Measurements from ENCODE around the gene PGM1.

Gene PGM1

DNA sequence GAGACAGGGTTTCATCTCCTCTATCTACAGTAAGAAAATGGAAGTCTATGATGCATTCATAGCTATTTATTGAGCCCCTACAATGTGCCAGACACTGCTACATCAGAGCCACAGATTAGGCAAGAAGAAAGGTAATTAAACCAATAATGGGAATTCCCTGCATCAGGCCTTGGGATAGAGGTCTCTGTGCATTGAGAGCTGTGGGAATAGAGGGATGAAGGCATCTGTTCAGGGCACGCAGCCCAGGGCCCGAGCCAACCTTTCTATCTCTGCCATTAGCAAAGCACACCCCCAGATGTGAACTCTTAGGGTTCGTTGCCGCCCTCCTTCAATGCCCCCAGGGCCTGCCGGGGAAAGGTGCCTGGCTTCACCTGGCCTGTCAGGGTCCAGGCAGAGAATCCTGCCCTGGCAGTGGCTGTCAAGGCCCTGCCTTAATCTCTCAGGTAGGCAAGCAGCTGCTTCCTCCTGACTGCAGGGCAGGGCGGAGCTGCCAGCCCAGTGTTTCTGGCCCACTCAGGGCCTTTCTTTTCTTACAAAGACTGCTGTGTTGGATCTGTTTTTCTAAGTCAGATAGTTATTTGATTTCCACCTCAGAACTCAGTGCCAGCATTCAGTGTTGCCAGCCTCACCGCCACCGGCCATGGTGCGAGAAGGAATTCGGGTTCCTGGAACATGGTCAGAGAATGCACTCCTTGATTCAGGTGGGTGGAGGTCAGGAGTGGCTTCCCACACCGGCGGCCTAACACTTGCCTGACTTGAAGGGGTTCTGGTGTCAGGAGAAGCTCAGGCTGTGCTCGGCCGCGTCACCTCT, 76.1 kb downstream of the PGM1 start:
- no peak for DNase-seq

DNA sequence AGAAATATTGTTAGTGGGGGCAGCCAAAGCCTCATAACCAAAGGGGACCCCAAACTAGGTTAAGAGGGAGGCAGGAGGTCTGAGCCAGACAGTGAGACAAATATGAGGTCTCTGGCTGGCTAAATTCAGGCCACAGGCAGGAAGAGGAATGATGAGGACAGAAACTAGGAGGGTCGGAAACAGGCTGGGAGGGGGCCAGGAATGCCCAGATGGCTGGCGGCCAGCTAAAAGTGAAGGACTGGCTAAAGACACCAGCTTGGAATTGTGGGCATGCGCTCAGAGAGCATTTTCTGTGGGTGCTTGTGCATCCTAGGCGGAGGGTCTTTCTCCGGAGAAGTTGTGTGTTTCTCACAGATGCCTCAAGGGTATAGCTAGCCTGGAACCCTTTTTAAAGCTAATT, 77.0 kb downstream of the PGM1 start:
- DNase-seq: no peak

GRCh38 chr1:63671514-63671913, 78.3 kb downstream of the PGM1 start:
- DNase-seq: no peak

GRCh38 chr1:63674238-63674864, 81.1 kb downstream of the PGM1 start:
- DNase-seq: no peak

DNA sequence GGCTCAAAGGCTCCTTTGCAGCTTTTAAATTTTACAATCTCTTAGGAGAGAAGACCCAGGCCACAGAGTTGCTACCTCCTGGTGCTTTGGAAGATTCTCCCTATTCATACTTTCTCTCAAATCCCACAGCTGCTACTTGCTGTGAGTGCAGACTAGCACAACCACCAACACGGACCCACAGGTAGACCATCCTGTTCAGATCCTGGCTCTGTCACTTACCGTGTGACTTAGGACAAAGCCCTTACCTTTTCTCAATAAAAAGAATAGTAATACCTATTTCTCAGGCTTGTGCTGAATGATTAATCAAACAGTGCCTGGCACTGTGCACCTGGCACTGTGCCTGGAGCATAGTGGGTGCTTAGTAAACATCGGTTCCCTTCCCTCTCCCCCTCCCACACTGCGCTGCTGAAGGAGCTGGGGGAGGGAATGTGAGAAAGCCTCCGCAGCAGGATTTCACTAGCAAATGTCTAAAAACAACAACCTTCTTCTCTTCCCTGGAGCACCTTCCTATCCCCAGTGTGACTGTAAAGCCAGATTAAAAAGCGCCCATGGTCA, 81.7 kb downstream of the PGM1 start:
- no peak for DNase-seq

DNA sequence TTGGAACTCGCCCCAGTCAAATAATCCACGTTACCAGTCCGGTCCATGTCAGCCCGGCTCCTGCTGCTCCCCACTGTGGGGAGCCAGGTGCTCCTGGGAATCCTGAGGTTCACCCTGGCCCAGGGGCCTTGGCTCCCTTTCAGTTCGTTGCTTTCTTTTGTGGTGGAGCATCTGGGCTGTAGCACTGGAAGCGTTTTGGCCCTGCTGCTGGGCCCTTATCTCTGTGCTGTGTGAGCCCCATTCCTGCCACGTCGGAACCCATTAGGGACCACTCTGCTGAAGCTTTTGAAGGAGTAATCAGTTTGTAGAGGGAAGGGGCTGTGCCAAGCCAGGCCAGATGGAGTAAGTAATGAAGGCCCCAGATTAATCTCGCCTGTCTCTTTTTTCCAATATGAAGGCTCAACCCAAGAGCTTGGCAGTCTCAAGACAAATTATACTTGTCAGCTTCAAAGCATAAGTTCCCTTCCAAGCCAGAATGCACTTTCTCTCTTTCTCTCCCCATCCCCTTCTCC, 82.3 kb downstream of the PGM1 start:
- DNase-seq: no peak

GRCh38 chr1:63677497-63677896, 84.3 kb downstream of the PGM1 start:
- no peak for DNase-seq

DNA sequence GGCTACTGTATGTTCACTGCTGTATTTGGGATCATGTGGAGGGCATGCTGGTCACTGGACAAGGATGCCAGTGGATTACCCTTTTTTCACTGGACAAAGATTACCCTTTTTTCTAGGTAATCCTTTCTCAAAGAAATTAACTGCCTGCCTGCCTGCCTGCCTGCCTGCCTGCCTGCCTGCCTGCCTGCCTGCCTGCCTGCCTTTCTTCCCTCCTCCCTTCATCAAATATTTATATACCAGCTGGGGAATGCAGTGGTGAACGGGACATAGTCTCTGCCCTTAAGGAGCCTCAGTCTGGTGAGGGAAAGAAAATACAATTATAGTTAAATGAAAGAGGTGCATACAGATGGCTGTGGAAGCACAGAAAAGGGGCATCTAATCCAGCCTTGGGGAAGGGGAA, 85.0 kb downstream of the PGM1 start:
- no peak for DNase-seq

- DNase-seq: no peak
These were observed 85.9 kb downstream of the PGM1 start for GRCh38 chr1:63679076-63679475.

DNA sequence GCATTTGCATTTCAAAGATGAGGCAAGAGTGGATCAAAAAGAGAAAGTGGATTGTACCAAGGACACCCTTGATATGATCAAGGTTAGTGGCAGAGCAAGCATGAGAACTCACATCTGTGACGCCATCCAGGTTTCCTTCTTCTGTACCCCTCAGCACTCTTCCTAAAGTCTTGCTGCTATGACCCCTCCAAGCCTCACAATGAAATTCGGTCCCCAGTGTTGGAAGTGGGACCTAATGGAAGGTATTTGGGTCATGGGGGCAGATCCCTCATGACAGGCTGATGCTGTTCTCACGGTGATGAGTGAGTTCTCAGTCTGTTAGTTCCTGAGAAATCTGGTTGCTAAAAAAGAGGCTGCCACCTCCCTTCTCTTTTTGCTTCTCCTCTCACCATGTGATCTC, 86.4 kb downstream of the PGM1 start:
- no peak for DNase-seq

GRCh38 chr1:63682936-63683335, 89.7 kb downstream of the PGM1 start:
- no peak for DNase-seq

DNA sequence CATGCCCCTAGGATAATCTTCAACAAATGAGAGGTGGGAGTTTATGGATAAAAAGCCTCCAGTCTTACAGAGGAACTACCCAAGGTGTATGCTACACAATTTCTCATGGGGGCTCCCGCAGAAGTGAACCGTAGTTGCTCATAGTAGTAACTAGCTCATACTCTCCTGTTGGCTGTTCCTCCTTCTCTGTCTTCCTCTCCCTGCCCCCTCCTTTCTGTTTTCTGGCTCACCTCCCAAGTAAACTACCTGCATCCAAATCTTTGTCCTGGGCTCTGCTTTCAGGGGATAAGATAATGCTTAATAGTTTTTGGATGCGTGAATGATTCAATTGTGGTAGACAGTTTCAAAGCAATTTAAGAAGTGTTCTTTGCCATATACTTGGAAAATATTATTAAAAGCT, 90.5 kb downstream of the PGM1 start:
- no peak for DNase-seq

GRCh38 chr1:63686696-63687095, 93.5 kb downstream of the PGM1 start:
- no peak for DNase-seq

DNA sequence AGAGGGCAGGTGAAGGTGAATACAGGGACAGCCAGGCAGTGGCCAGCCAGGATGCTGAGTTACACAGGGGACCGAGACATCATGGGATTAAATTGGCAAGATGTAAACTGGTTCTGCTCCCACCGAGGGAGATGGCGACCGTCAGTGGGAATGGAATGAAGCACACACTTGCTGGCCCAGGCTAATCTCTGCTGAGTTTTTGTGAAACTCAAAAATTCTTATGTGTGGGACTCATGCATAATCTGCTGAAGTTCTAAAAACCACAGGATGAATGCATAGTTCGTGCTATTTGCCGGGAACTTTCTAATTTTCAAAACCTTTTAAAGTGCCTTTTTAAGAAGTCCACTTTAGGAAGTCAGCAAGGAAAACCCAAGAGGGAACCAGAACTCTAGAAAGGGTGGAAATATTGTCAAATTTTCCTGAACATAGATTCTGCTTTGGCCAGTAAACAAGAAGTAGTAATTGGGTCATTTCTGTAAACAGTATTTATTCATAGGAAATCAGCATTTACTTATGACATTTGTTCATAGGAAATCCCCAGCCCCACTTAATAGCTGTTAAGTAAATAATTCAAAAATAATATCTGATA, 95.2 kb downstream of the PGM1 start:
- no peak for DNase-seq

DNA sequence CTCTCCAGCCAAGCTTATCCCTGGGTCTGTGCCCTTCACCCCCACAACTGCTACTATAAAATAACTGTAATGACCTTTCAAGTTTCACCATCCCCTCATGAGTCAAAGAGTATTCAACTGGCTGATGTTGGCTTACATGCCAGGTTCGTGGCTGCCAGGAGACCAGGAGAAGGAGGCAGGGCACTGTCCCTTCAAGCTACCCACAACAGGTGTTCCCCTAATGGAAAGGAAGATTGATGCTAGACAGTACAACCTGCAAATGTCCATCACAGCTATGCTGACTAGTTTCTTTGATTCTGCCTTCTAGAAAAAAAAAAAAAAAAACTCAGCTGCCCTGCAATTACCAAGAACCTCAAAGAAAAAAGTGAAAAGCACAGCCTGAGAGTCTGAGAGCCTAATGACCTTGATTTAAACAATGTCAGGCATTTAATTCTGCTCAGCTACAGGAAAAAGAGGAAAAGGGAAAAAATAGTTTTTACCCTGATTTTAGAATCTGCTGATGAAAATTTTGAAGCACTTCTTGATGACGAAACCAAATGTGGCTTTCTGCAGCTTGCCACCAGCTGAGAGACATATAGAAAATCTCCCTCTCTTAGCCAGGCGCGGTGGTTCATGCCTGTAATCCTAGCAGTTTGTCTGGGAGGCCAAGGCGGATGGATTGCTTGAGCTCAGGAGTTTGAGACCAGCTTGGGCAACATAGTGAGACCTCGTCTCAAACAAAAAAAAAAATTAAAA, 97.9 kb downstream of the PGM1 start:
- no peak for DNase-seq

DNA sequence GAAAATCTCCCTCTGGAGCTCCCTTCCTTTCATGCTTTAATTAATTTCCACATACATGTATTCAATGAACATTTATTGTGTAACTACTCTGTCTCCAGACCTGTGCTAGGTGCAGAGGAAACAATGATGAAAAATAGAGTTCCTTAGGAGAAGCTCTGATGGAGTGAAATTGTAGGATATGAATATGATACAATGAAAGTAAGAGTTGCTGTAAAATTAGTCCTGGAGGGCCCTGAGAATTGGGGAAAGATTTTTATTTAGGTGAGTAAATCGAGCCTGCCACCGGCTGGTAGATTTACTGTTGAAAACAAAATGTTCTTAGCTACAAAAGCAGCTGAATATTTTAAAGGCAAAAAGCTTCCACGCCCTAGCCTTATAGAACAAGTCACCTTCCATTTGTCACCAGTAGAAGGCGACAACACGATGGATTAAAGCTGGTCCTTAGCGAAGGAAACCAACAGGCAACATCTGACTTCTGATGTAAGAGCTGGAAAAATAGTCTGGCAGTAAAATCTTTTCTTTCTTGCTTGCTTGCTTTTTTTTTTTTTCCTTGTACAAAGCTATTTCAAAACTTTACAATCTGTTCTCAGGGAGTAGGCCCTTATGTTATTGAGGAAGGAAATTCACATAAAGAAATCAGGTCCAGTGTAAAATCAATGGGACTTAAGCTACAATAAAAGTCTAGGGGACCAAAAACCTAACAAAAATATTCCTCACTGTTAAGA, 98.7 kb downstream of the PGM1 start:
- no peak for DNase-seq

DNA sequence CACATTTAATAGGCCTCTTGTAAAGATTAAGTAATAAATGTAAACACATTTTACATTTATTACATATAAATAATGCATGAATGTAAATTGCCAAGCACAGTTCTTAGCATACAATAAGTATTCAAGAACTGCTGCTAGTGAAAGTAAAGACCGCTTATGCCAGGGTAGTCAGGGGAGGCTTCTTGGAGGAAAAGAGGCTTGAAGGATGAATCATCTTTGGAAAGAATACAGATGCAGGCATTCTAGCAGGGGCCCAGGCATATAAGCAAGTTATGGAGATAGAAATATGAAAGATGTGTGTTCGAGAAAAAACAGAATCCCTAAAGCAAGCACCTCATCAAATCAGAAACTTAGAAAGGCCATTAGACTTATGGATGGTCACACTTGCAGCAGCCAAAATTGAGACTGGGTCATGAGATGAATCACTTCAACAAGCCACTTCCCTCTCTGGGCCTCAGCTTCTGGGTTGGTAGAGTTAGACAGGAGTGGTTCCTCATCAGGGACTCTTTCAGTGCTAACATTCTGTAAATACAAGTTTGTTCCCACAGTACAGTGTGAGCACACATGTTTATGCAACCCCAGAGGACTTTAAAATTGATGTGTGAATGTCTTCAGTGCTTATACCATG, 100.8 kb downstream of the PGM1 start:
- DNase-seq: no peak

- no peak for DNase-seq
These were observed 105.0 kb downstream of the PGM1 start for GRCh38 chr1:63698001-63698838.

GRCh38 chr1:63701187-63701586, 108.0 kb downstream of the PGM1 start:
- DNase-seq: no peak

DNA sequence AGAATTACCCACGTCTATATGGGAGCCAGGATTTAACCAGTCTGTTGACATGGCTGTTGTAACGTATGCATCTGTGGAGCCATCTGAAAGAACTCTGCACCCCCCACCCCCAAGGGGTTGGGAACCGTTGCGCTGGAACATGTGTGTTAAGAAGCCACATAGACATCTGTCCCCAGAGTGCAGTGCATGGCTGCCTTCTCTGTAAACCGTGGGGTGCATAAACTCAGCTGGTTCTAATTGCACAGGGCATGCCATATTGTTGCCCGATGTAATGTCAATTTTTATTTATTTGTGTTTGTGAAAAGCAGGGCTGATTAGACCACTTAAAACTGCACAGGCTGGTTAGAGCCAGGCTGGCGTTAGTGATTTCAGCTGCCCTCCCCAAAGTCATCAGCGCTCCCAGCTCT, 110.5 kb downstream of the PGM1 start:
- no peak for DNase-seq

DNA sequence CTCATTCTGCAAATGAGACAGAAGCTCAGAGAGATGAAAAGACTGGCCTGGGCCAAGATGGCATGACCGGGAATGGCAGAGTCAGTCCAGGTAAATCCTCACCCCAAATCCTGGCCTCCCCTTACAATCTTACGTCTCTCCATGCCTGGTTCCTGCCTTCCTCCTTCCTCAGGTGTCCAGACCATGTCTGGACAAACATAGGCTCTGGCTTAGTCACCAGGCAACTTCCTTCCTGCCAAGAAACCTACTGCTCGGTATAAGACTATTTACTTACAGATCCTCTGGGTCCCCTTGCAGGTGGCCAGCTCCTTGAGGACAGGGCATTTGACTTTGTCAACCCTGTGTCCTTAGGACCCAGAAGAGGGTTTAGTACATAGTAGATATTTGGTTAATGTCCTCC, 111.2 kb downstream of the PGM1 start:
- DNase-seq: no peak

Data from stimulated activated CD4-positive, alpha-beta T cell treated with anti-CD3 and anti-CD28 coated beads, Interleukin-4, amount 100 ng/mL, for 4 hours (primary cell).